Lung microvascular endothelial cell (primary cell): ENCODE measurements around the gene UBE2J2. TPM values are rescaled to one million over a fixed set of nuclear protein-coding genes. Genes with fewer than 3 reads are reported as not detected.

Experiments
- DNase-seq, 2 donors: peaks; one replicate each; pipeline versions ENCODE4 v3.0.0 to v3.0.0-alpha.2; 2010; ENCODE audit warnings: low read depth in 2 of 2
- total RNA-seq: library from RNA; depleted of rRNA; stranded (reverse); fragments of >200 nt; gene quantifications from 2 replicates; pipeline ENCODE4 v1.2.1, GENCODE V29; 2014

UBE2J2 gene
- total RNA-seq, 1 donor from 2014 or later = 34.9 TPM

- DNase-seq = peak in 1 of 2 donors; percentile 22
These were observed 60.0 kb downstream of the UBE2J2 start, which contains the start of gene TNFRSF4 for GRCh38 chr1:1213345-1214265. TSS of gene TNFRSF4 (minus strand) at chr1:1214153. CDS start at chr1:1214127, 26 bp downstream.

- DNase-seq = peak; percentile 75 to 84
These were observed 60.8 kb downstream of the UBE2J2 start for GRCh38 chr1:1212780-1213344.

- no peak for DNase-seq
These were observed 61.9 kb downstream of the UBE2J2 start for GRCh38 chr1:1211541-1212441.

- DNase-seq = no peak
These were observed 62.7 kb downstream of the UBE2J2 start for GRCh38 chr1:1210726-1211540.

GRCh38 chr1:1208713-1209433 is 64.8 kb downstream of the UBE2J2 start:
- no peak for DNase-seq

- no peak for DNase-seq
These were observed 66.1 kb downstream of the UBE2J2 start for GRCh38 chr1:1207571-1207892.

GRCh38 chr1:1206966-1207531 is 66.6 kb downstream of the UBE2J2 start:
- no peak for DNase-seq

- no peak for DNase-seq
These were observed 67.2 kb downstream of the UBE2J2 start, which contains the start of gene TNFRSF18 for GRCh38 chr1:1206376-1206965. TSS of gene TNFRSF18 (minus strand) at chr1:1206592. CDS start at chr1:1206571, 21 bp downstream.

GRCh38 chr1:1205769-1206375 is 67.8 kb downstream of the UBE2J2 start:
- no peak for DNase-seq

GRCh38 chr1:1204998-1205768 is 68.5 kb downstream of the UBE2J2 start:
- DNase-seq = no peak

- DNase-seq = no peak
These were observed 69.2 kb downstream of the UBE2J2 start for GRCh38 chr1:1204425-1204920.

Other genes starting within 250 kb of the UBE2J2 start
- not detected in 2 replicates for gene RNF223, start 199.5 kb downstream of the UBE2J2 start, total RNA-seq
- gene C1orf159, start 157.8 kb downstream of the UBE2J2 start, total RNA-seq = 4.8 and 5.2 TPM in 2 replicates
- gene TTLL10, start 100.0 kb downstream of the UBE2J2 start, total RNA-seq = not detected in 2 replicates
- 0.22 and 0.60 TPM in 2 replicates for gene TNFRSF18, start 67.3 kb downstream of the UBE2J2 start, total RNA-seq
- gene TNFRSF4, start 59.7 kb downstream of the UBE2J2 start, total RNA-seq = 1.5 and 4.2 TPM in 2 replicates
- gene SDF4, start 41.9 kb downstream of the UBE2J2 start, total RNA-seq = 59.3 and 93.5 TPM in 2 replicates
- 14.8 and 30.4 TPM in 2 replicates for gene B3GALT6, start 41.6 kb downstream of the UBE2J2 start, total RNA-seq
- 0.20 and 0.22 TPM in 2 replicates for gene C1QTNF12, start 27.1 kb downstream of the UBE2J2 start, total RNA-seq
- gene SCNN1D, start 6.6 kb upstream of the UBE2J2 start, total RNA-seq = under 0.01 and 0.20 TPM in 2 replicates
- gene ACAP3, start 34.1 kb upstream of the UBE2J2 start, total RNA-seq = 10.0 and 14.7 TPM in 2 replicates
- gene PUSL1, start 34.7 kb upstream of the UBE2J2 start, total RNA-seq = 6.9 and 8.1 TPM in 2 replicates
- 44.9 and 50.4 TPM in 2 replicates for gene INTS11, start 50.8 kb upstream of the UBE2J2 start, total RNA-seq
- gene CPTP, start 50.9 kb upstream of the UBE2J2 start, total RNA-seq = 10.7 and 16.3 TPM in 2 replicates
- under 0.01 and 0.20 TPM in 2 replicates for gene TAS1R3, start 57.4 kb upstream of the UBE2J2 start, total RNA-seq
- gene DVL1, start 75.6 kb upstream of the UBE2J2 start, total RNA-seq = 19.4 and 39.7 TPM in 2 replicates
- gene MXRA8, start 84.7 kb upstream of the UBE2J2 start, total RNA-seq = 0.20 and 0.44 TPM in 2 replicates
- 83.2 and 87.7 TPM in 2 replicates for gene AURKAIP1, start 101.4 kb upstream of the UBE2J2 start, total RNA-seq
- 36.0 and 57.9 TPM in 2 replicates for gene CCNL2, start 125.5 kb upstream of the UBE2J2 start, total RNA-seq
- gene MRPL20, start 133.4 kb upstream of the UBE2J2 start, total RNA-seq = 79.8 and 90.2 TPM in 2 replicates
- gene ANKRD65, start 147.4 kb upstream of the UBE2J2 start, total RNA-seq = under 0.01 and 0.22 TPM in 2 replicates
- 2.2 and 5.0 TPM in 2 replicates for gene VWA1, start 161.8 kb upstream of the UBE2J2 start, total RNA-seq
- under 0.01 TPM in 2 replicates for gene ATAD3C, start 175.8 kb upstream of the UBE2J2 start, total RNA-seq
- 13.5 and 19.4 TPM in 2 replicates for gene ATAD3B, start 197.9 kb upstream of the UBE2J2 start, total RNA-seq
- 17.1 and 22.2 TPM in 2 replicates for gene ATAD3A, start 238.3 kb upstream of the UBE2J2 start, total RNA-seq